ENCODE measurements around the gene ARAF. TPM values are rescaled to one million over a fixed set of nuclear protein-coding genes. Genes with fewer than 3 reads are reported as not detected.
A peak's percentile ranks its signal among the peaks of the same experiment; 100 is the strongest.

Gene ARAF
- total RNA-seq, 1 donor from 2014 or later: 66.8 TPM

DNA sequence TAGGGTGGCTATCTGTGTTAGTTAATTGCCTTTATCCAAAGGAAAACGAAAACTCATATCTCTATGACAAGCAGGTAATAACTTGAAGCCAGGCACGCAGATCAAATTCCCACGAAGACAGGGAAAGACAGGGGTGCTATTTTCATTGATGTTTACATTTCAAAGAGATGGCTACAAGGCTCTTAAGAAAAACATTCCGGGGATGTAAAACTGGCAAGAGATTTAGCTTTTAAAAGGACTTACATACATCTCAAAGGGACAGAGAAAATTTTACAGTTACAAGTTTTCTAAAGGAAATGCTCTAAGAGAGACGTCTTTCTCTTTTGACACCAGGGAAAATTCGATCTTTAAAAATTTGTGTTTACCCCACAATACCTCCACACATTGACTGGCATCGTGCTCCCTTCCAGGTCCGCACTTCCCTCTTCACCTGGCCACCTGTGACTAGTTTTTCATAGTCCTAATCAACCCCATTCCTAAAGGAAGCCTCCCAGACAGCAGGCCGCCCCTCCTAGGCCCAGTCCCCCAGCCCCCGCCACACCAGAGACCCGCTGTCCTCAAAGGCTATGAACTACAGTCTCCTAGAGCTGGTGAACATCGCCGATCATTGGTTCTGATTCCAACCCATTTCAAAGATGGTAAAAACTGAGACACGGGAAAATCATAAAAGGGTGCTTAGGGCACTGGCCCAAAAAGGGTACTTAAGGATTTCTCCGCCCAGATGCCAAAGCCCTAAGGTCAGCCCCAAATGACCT, 649 bp upstream of the ARAF start:
- TF ChIP-seq CTCF (IDR thresholded peaks at IDR 0.05): no peak
- H3K4me3 Mint-ChIP-seq (ENCODE audit: unreplicated experiment): peak overlapping the region; percentile 85
- DNase-seq (ENCODE audit: extremely low spot score, unreplicated experiment): no peak
- peak overlapping the region; percentile 95 for H3K27ac Mint-ChIP-seq (ENCODE audit: unreplicated experiment)
- no peaks in the 10 kb centered on the region for H3K9me3 Mint-ChIP-seq (ENCODE audit: unreplicated experiment)
- no peaks in the 10 kb centered on the region for H3K27me3 Mint-ChIP-seq (ENCODE audit: unreplicated experiment)
- peaks cover 23% of the 10 kb centered on the region for H3K4me1 Mint-ChIP-seq (ENCODE audit: unreplicated experiment)
- H3K36me3 Mint-ChIP-seq (ENCODE audit: unreplicated experiment): peaks cover 5% of the 10 kb centered on the region

GRCh38 chrX:47561659-47562151, 700 bp downstream of the ARAF start:
- H3K4me1 Mint-ChIP-seq (ENCODE audit: unreplicated experiment): peaks cover 14% of the 10 kb centered on the region
- H3K27ac Mint-ChIP-seq (ENCODE audit: unreplicated experiment): peak overlapping the region; percentile 95
- TF ChIP-seq CTCF (IDR thresholded peaks at IDR 0.05): no peak
- H3K36me3 Mint-ChIP-seq (ENCODE audit: unreplicated experiment): peaks cover 7% of the 10 kb centered on the region
- no peak for DNase-seq (ENCODE audit: extremely low spot score, unreplicated experiment)
- H3K4me3 Mint-ChIP-seq (ENCODE audit: unreplicated experiment): peak overlapping the region; percentile 85
- H3K27me3 Mint-ChIP-seq (ENCODE audit: unreplicated experiment): no peaks in the 10 kb centered on the region
- no peaks in the 10 kb centered on the region for H3K9me3 Mint-ChIP-seq (ENCODE audit: unreplicated experiment)

- Mint-ChIP-seq H3K27me3 (ENCODE audit: unreplicated experiment) (no peaks in the 10 kb centered on the region), H3K4me3 (ENCODE audit: unreplicated experiment) (peak overlapping the region; percentile 61), H3K4me1 (ENCODE audit: unreplicated experiment) (peaks cover 13% of the 10 kb centered on the region), H3K36me3 (ENCODE audit: unreplicated experiment) (peaks cover 9% of the 10 kb centered on the region), H3K27ac (ENCODE audit: unreplicated experiment) (peak overlapping the region; percentile 44), H3K9me3 (ENCODE audit: unreplicated experiment) (no peaks in the 10 kb centered on the region)
- no peak for DNase-seq (ENCODE audit: extremely low spot score, unreplicated experiment)
- TF ChIP-seq CTCF (IDR thresholded peaks at IDR 0.05): peak; percentile 47
Measured at GRCh38 chrX:47562615-47563243, 1.7 kb downstream of the ARAF start.

DNA sequence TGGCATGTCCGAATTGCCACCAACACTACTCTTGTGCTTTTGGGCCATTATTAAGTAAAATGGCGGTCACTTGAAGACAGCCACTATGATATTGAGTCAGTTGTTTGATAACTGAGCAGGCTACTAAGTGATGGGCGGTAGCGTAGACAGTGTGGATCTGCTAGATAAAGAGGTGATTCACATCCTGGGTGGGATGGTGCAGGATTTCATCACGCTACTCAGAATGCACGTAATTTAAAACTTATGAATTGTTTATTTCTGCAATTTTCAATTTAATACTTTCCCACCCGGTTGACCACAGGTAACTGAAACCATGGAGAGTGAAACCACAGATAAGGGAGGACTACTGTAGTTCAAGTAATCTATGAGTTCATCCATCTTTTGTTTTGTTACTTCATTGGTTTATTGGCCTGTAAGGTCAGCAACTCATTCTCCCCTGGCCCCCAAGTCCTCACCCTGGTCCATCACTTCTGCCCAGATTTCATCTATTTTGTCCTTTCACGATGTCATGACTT, 2.9 kb downstream of the ARAF start:
- Mint-ChIP-seq H3K36me3 (ENCODE audit: unreplicated experiment) (peaks cover 9% of the 10 kb centered on the region), H3K4me3 (ENCODE audit: unreplicated experiment) (no peak overlapping the region), H3K9me3 (ENCODE audit: unreplicated experiment) (no peaks in the 10 kb centered on the region), H3K4me1 (ENCODE audit: unreplicated experiment) (peaks cover 13% of the 10 kb centered on the region), H3K27ac (ENCODE audit: unreplicated experiment) (no peak overlapping the region), H3K27me3 (ENCODE audit: unreplicated experiment) (no peaks in the 10 kb centered on the region)
- no peak for TF ChIP-seq CTCF (IDR thresholded peaks at IDR 0.05)
- DNase-seq (ENCODE audit: extremely low spot score, unreplicated experiment): no peak
